SU-DHL-6 (cell line): ENCODE measurements around the gene MKKS.

ENCODE experiments used
- CTCF ChIP-seq: fragments of 200-600 bp; sonication (generic); IDR thresholded peaks from one replicate; pipeline ENCODE4 v1.5.1; 2017; ENCODE audit warnings: antibody characterized with exemption, mild to moderate bottlenecking, low read length, moderate library complexity; ENCODE audit not compliant: insufficient read depth, poor library complexity, severe bottlenecking
- EZH2phosphoT487 ChIP-seq: fragments of 200-600 bp; sonication (generic), shearing (Covaris generic); conservative IDR thresholded peaks from 2 replicates; pipeline ENCODE4 v1.6.1; 2018; ENCODE audit warnings: mild to moderate bottlenecking, antibody characterized with exemption, low read length, moderate library complexity, mixed read lengths

- TF ChIP-seq CTCF = no peak
- TF ChIP-seq EZH2phosphoT487 = no peak
Observed at GRCh38 chr20:10381477-10381876, 52.5 kb downstream of the MKKS start.
